Upper lobe of left lung (tissue), 6 donors: Measurements from ENCODE around the gene IL21R. TPM values are rescaled to one million over a fixed set of nuclear protein-coding genes. Genes with fewer than 3 reads are reported as not detected.

Source experiments
- ATAC-seq, 2 donors: fragments of 200-7000 bp; cut with Tn5 transposase; one replicate each; pipeline ENCODE4 v1.9.1; 2022; ENCODE audit warnings: mild to moderate bottlenecking in 2 of 2, moderate library complexity in 2 of 2; ENCODE audit not compliant: low FRiP score in 2 of 2
- DNase-seq, 2 donors: peaks; one replicate each; pipeline ENCODE4 v3.0.0-alpha.2; 2019 to 2020
- H3K27ac ChIP-seq, 4 donors: fragments of 200-600 bp; sonication (generic); one replicate each; pipeline ENCODE4 v1.5.1; 2016 to 2019
- H3K27me3 ChIP-seq, 4 donors: fragments of 200-600 bp; sonication (generic); one replicate each; pipeline ENCODE4 v1.5.1; 2017 to 2019
- H3K36me3 ChIP-seq, 4 donors: fragments of 200-600 bp; sonication (generic); one replicate each; pipeline ENCODE4 v1.5.1; 2016 to 2019
- H3K4me1 ChIP-seq, 4 donors: fragments of 200-600 bp; sonication (generic); one replicate each; pipeline ENCODE4 v1.5.1; 2018 to 2019
- H3K4me3 ChIP-seq, 4 donors: fragments of 200-600 bp; sonication (generic); one replicate each; pipeline ENCODE4 v1.5.1; 2017 to 2019; ENCODE audit warnings: mild to moderate bottlenecking in 2 of 4, moderate library complexity in 1 of 4
- H3K9me3 ChIP-seq, 4 donors: fragments of 200-600 bp; sonication (generic); one replicate each; pipeline ENCODE4 v1.5.1; 2018 to 2019
- EP300 ChIP-seq, 4 donors: sonication (generic); formaldehyde crosslinking; IDR thresholded peaks; one replicate each; pipeline ENCODE4 v1.5.1; 2017; ENCODE audit warnings: antibody characterized with exemption in 4 of 4, control low read depth in 2 of 4
- POLR2A ChIP-seq, 4 donors: fragments of 450-650 bp; IDR thresholded peaks; one replicate each; pipeline ENCODE4 v1.5.1; 2016 to 2017; ENCODE audit warnings: antibody characterized with exemption in 4 of 4, mild to moderate bottlenecking in 2 of 4
- POLR2AphosphoS5 ChIP-seq, 2 donors: sonication (generic); formaldehyde crosslinking; IDR thresholded peaks; one replicate each; pipeline ENCODE4 v1.5.1; 2017; ENCODE audit warnings: antibody characterized with exemption in 2 of 2
- WGBS, 2 donors: methylation state at CpG; one replicate each; pipeline ENCODE4 v1.1.5; 2017 to 2018; 5-methylcytosine and 5-hydroxymethylcytosine counted together
- total RNA-seq, 6 donors: library from RNA; depleted of rRNA in 4 of 6; stranded (reverse); fragments of >200 nt in 4 of 6; gene quantifications; one replicate each; pipeline versions ENCODE4 v1.1.0 to v1.2.1, GENCODE V29; 2016 to 2021
- TF ChIP-seq, protein P1 (sequence below), 6 experiments: fragments of 450-650 bp in 4 of 6; fragments of 200-600 bp in 2 of 6; sonication (generic) in 2 of 6; IDR thresholded peaks; one replicate each; pipeline ENCODE4 v1.5.1; 2016 to 2019; ENCODE audit warnings: antibody characterized with exemption in 6 of 6
- donor health status: DM: no; HTN: no; CAD: no; lungs with moderate emphysema.
- donor health status: DM: no; HTN: yes; CAD: no; lungs with severe emphysema.

IL21R gene
- total RNA-seq, 6 donors from 2014 or later, result 2.0 to 10.1 (median 3.6) TPM

DNA sequence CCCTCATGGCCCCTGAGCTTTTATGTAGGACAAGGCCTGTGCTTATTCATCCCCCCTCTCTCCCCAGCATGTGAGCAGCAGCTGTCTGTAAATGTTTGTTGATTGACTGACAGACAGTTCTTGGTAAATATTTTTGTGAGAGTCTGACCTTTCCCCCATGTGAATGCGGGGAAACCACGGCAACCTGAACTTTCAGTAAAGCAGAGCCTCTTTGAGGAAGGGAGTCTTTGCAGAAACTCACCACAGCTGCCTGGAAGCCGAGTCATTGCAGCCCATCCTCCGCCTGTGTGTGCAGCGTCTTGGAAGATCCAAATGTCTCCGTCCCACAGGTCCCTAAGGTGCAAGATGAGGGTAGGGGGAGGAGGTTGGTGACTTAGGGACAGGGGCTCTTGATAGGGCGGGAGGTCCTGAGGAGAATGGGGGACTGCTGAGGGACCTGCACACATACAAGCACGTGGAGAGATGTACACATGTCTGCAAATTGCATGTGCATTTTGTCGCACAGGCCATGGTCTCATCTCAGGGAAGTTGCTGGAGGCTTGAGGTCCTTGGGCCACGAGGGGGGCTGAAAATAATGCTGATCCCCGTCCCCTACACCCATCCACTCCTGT is 23.0 kb upstream of the IL21R start:
- no peak overlapping the region for H3K4me3 ChIP-seq
- peaks cover 0 to 17% (median 8%) of the 10 kb centered on the region in 4 donors for H3K4me1 ChIP-seq
- H3K27me3 ChIP-seq, result no peaks in the 10 kb centered on the region
- no peak for ATAC-seq
- DNase-seq, result no peak
- no peak for TF ChIP-seq POLR2A (IDR thresholded peaks at IDR 0.05)
- TF ChIP-seq POLR2AphosphoS5 (IDR thresholded peaks at IDR 0.05), result no peak
- TF ChIP-seq, protein P1, sequence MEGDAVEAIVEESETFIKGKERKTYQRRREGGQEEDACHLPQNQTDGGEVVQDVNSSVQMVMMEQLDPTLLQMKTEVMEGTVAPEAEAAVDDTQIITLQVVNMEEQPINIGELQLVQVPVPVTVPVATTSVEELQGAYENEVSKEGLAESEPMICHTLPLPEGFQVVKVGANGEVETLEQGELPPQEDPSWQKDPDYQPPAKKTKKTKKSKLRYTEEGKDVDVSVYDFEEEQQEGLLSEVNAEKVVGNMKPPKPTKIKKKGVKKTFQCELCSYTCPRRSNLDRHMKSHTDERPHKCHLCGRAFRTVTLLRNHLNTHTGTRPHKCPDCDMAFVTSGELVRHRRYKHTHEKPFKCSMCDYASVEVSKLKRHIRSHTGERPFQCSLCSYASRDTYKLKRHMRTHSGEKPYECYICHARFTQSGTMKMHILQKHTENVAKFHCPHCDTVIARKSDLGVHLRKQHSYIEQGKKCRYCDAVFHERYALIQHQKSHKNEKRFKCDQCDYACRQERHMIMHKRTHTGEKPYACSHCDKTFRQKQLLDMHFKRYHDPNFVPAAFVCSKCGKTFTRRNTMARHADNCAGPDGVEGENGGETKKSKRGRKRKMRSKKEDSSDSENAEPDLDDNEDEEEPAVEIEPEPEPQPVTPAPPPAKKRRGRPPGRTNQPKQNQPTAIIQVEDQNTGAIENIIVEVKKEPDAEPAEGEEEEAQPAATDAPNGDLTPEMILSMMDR (IDR thresholded peaks at IDR 0.05), result no peak
- no peak for TF ChIP-seq EP300 (IDR thresholded peaks at IDR 0.05)
- no peaks in the 10 kb centered on the region for H3K36me3 ChIP-seq
- H3K9me3 ChIP-seq, result no peaks in the 10 kb centered on the region
- no peak overlapping the region for H3K27ac ChIP-seq
- WGBS, 2 donors, result 61 to 66% methylated on average over 11 of the region's 11 CpGs

DNA sequence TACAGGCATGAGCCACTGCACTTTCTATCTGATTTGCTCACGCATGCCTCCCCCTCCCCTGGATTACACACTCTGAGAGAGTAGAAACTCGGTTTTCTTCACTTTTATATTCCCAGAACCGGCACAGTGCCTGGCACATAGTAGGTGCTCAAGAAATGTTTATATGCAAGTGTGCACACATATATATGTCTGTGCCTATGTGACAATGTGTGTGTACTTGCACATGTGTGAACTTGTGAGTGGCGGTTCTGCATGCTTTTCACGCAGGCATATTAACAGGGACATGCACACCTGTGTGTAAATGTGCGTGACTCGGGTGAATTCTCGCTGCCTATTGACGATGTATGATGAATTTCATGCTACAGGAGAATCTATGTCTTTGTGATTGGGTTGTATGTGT is 22.1 kb upstream of the IL21R start:
- peaks cover 0 to 6% (median 0%) of the 10 kb centered on the region in 4 donors for H3K9me3 ChIP-seq
- no peak overlapping the region for H3K27ac ChIP-seq
- no peak overlapping the region for H3K4me3 ChIP-seq
- H3K4me1 ChIP-seq, result peaks cover 0 to 7% (median 3%) of the 10 kb centered on the region in 4 donors
- WGBS, 2 donors, result 93 to 97% methylated on average over 9 of the region's 9 CpGs
- no peaks in the 10 kb centered on the region for H3K36me3 ChIP-seq
- DNase-seq, result peak in 1 of 2 donors; percentile 15
- no peak for ATAC-seq
- TF ChIP-seq, protein P1 (IDR thresholded peaks at IDR 0.05), result no peak
- no peaks in the 10 kb centered on the region for H3K27me3 ChIP-seq

DNA sequence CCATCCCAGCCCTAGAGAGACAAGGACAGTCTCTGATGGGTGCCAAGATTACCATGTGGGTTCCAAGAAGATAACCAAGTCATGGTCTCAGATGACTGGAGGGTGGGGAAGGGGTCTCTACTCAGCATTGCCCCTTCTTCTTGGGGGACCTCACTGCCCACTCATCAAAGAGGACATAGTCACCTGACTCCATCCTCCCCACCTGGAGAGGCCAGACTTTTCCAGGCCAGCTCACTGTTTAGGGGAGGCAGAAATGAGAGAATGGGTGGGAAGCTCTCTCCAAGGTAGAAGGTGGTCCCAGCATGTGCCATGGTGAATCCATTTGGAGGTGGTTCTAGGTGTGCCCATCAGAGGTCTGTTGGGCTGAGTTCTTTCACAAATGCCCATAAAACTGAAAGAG is 20.7 kb upstream of the IL21R start:
- ATAC-seq (no peak), DNase-seq (no peak)
- Histone ChIP-seq H3K36me3 (no peaks in the 10 kb centered on the region), H3K9me3 (peaks cover 0 to 6% (median 0%) of the 10 kb centered on the region in 4 donors), H3K27ac (no peak overlapping the region), H3K27me3 (no peaks in the 10 kb centered on the region), H3K4me3 (no peak overlapping the region), H3K4me1 (no peaks in the 10 kb centered on the region)
- TF ChIP-seq POLR2AphosphoS5 (IDR thresholded peaks at IDR 0.05), result no peak
- TF ChIP-seq, protein P1 (IDR thresholded peaks at IDR 0.05), result no peak
- TF ChIP-seq POLR2A (IDR thresholded peaks at IDR 0.05), result no peak
- no peak for TF ChIP-seq EP300 (IDR thresholded peaks at IDR 0.05)

DNA sequence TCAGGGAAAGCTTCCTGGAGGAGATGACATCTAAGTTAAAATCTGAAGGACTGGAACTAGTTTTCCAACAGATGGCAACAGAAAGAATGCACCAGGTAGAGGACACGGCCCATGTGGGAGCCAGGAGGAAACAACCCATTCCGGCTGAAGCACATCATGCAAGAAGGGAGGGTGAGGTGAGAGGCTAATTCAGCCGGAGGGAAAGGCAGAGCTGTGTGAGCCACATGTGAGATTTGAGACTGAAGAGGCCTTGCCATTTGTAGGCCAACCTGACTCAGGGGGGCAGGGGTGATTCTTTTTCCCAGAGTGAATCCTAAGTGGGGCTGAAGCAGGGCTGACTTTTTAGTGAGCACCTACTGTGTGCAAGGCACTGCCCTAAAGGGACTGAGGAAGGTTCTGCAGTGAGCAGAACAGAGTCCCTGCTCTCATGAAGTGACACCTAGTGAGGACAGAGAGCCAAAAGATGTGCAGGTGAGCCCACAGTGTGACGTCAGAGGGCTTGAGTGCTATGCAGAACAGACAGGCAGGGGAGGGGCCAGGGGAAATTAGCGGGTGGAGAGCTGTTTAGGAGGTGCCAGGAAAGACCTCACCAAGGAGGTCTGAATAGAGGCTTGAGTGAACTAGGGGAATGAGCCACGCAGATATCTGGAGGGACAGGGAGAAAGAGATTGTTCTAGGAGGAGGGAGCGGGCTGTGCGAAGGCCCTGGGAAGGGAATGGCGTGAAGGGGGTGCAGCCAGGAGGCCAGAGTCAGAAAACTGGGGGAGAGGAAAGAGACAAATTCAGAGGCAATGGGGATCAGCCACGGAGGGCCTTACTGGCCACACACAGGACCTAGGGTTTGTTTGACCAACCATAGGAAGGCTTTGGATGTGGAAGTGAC is 19.8 kb upstream of the IL21R start:
- Histone ChIP-seq H3K27me3 (no peaks in the 10 kb centered on the region), H3K4me3 (no peak overlapping the region), H3K36me3 (no peaks in the 10 kb centered on the region), H3K9me3 (peaks cover 0 to 6% (median 0%) of the 10 kb centered on the region in 4 donors), H3K27ac (no peak overlapping the region), H3K4me1 (no peaks in the 10 kb centered on the region)
- 83 to 87% methylated on average over 10 of the region's 10 CpGs for WGBS, 2 donors
- DNase-seq (no peak), ATAC-seq (no peak)
- TF ChIP-seq EP300 (IDR thresholded peaks at IDR 0.05) (no peak), POLR2AphosphoS5 (IDR thresholded peaks at IDR 0.05) (no peak), POLR2A (IDR thresholded peaks at IDR 0.05) (no peak)
- TF ChIP-seq, protein P1 (IDR thresholded peaks at IDR 0.05), result no peak
